Brain microvascular endothelial cell (primary cell): ENCODE results near the gene R3HCC1L.

Experiments
- DNase-seq: peaks from one replicate; pipeline ENCODE4 v3.0.0-alpha.2; 2020
- H3K27ac ChIP-seq: fragments of 250-450 bp; sonication (Bioruptor Pico); 2 replicates; pipeline ENCODE4 v1.5.1; 2020; ENCODE audit warnings: mild to moderate bottlenecking, moderate library complexity
- H3K27me3 ChIP-seq: fragments of 250-450 bp; sonication (Bioruptor Pico); replicated peaks from 2 replicates; pipeline ENCODE4 v1.5.1; 2020; ENCODE audit warnings: mild to moderate bottlenecking
- H3K36me3 ChIP-seq: fragments of 250-450 bp; sonication (Bioruptor Pico); replicated peaks from 2 replicates; pipeline ENCODE4 v1.5.1; 2020; ENCODE audit warnings: mild to moderate bottlenecking
- H3K4me3 ChIP-seq: 2 replicates; pipeline ENCODE4 v1.5.1; 2011; ENCODE audit warnings: low read depth, mild to moderate bottlenecking, control low read depth, low read length, moderate library complexity
- in situ Hi-C: cut with HindIII; loops from 2 replicates; pipeline ENCODE4 v1.10.0; 2017; ENCODE audit warnings: low sequenced_read_pairs, low pct_ligation_motif_present
- TF ChIP-seq, protein P1 (sequence below): IDR thresholded peaks from 2 replicates; pipeline ENCODE4 v1.5.1; 2011; ENCODE audit warnings: low read depth, mild to moderate bottlenecking, moderate library complexity, low read length, control low read depth, inconsistent platforms; ENCODE audit errors: missing control alignments

The R3HCC1L gene

DNA sequence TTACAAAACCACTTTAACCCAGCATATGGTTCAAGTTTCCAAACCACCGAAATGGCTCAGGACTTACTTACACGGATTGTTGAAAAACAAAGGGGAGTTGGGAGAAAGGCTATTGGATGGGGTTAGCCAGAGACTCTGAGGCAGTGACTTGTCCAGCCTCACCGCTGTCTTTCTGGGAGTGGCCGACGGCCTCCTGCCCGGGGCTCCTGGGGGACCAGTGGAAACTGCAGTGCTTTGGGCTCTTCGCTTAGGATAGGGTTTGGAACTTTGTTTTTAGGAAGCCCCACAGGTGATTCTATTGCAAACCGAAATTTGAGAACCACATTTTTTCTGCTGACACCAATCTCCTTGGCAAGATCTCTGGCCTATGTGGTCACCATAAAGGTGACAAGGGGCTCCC, 38.1 kb upstream of the R3HCC1L start:
- DNase-seq = no peak
- Histone ChIP-seq H3K27ac (no peak overlapping the region), H3K36me3 (no peaks in the 10 kb centered on the region), H3K4me3 (no peak overlapping the region), H3K27me3 (no peaks in the 10 kb centered on the region)
- in situ Hi-C loops = no loop called here
- TF ChIP-seq, protein P1, sequence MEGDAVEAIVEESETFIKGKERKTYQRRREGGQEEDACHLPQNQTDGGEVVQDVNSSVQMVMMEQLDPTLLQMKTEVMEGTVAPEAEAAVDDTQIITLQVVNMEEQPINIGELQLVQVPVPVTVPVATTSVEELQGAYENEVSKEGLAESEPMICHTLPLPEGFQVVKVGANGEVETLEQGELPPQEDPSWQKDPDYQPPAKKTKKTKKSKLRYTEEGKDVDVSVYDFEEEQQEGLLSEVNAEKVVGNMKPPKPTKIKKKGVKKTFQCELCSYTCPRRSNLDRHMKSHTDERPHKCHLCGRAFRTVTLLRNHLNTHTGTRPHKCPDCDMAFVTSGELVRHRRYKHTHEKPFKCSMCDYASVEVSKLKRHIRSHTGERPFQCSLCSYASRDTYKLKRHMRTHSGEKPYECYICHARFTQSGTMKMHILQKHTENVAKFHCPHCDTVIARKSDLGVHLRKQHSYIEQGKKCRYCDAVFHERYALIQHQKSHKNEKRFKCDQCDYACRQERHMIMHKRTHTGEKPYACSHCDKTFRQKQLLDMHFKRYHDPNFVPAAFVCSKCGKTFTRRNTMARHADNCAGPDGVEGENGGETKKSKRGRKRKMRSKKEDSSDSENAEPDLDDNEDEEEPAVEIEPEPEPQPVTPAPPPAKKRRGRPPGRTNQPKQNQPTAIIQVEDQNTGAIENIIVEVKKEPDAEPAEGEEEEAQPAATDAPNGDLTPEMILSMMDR = no peak

DNA sequence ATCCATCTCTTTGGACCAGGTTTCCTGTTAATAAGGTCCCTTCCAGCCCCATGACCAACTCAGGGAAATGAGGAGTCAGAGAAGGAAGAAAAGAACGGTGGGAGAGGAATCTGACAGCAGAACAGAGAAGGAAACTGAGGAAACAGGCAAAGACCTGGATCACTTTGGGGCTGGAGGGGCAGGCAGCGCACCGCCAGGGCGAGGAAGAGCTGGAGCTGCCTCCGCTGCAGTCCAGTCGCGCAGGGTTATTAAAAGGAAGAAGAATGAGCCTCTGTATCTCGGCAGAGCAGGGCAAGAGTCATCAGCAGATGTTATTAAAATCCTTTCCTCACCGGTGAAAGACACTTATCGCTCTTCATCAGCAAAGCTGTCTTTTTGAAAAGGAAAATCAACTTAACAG, 37.7 kb upstream of the R3HCC1L start:
- Histone ChIP-seq H3K27me3 (no peaks in the 10 kb centered on the region), H3K36me3 (no peaks in the 10 kb centered on the region), H3K4me3 (no peak overlapping the region), H3K27ac (no peak overlapping the region)
- TF ChIP-seq, protein P1 = no peak
- in situ Hi-C loops = no loop called here
- no peak for DNase-seq

DNA sequence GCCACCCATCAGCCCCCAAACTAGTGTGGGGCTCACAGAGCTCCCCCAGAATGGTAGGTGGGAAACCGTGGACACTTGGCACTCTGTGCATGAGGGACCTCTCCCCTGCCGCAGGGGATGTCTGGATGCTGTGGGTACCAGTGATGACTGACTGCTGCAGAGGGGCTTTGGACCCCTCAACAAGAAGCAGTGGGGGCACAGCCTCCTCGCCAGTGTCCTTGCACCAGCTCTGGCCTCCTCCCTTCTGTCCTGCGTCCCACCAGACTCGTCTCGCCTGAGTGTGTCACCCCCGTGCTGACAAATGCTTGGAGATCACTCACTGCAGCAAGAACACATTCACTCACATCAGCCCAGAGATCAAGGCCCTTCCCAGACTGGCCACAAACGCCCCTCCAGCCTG, 37.3 kb upstream of the R3HCC1L start:
- TF ChIP-seq, protein P1 = no peak
- DNase-seq = no peak
- H3K27me3 ChIP-seq = no peaks in the 10 kb centered on the region
- in situ Hi-C loops = no loop called here
- H3K4me3 ChIP-seq = no peak overlapping the region
- no peak overlapping the region for H3K27ac ChIP-seq
- no peaks in the 10 kb centered on the region for H3K36me3 ChIP-seq

DNA sequence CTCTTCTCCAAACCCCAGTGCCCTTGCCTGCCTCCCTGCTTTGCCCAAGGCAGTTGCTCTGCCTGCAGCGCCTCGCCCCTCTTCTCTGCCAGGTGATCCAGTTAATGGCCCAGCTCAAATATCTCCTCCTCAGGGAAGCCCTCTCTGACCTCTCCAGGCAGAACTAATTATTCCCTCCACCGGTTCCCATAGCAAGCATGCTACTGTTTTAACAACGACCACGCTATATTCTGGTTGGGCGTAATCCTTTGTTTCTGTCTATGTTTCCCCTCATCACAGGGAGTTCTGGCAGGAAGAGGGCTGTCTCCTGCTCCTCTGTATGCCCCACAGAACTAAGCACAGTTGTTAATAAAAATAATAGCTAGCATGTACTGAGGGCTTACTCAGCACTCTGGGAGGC, 36.8 kb upstream of the R3HCC1L start:
- TF ChIP-seq, protein P1 = no peak
- in situ Hi-C loops = no loop called here
- H3K36me3 ChIP-seq = no peaks in the 10 kb centered on the region
- no peaks in the 10 kb centered on the region for H3K27me3 ChIP-seq
- DNase-seq = no peak
- H3K27ac ChIP-seq = no peak overlapping the region
- no peak overlapping the region for H3K4me3 ChIP-seq

DNA sequence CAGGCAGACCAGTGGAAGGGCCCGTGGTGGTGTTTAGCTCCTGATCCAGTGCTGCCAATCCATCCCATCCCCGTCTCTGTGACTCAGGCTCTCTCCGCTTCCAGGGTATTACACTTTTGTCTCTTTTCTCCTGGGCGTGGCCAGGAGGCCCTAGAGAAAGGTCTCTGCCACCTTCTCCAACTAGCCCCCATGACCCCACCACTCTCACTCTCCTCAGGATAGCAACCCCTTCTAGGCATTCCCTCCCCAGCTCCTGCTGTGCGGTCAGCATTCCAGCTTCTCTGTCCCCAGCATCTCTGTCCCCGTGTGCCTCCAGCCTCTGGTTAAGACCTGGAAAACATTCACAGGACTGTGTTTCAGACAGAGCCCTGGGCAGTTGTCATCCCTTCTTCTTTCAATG, 36.2 kb upstream of the R3HCC1L start:
- DNase-seq = no peak
- Histone ChIP-seq H3K27ac (no peak overlapping the region), H3K4me3 (no peak overlapping the region), H3K36me3 (no peaks in the 10 kb centered on the region), H3K27me3 (no peaks in the 10 kb centered on the region)
- in situ Hi-C loops = no loop called here
- TF ChIP-seq, protein P1 = no peak

DNA sequence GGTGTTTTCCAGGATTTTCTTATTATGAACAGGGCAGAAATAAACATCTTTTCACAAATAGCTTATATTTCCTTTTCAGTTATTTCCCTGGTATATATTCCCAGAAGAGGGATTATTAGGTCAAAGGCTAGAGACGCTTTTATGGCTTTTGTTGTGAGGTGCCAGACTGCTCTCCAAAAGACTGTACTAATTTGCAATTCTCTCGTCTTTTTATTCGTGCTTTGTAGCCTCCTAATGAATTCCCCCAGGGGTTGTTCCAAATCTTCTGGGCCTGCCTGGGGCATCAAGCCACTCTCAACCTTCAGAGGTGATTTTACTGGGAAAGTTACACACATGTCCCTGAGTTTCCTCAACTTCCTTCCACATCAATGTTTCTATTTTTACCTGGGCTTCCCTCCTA, 34.0 kb upstream of the R3HCC1L start:
- no peaks in the 10 kb centered on the region for H3K36me3 ChIP-seq
- DNase-seq = no peak
- H3K4me3 ChIP-seq = no peak overlapping the region
- TF ChIP-seq, protein P1 = no peak
- in situ Hi-C loops = no loop called here
- H3K27ac ChIP-seq = no peak overlapping the region
- H3K27me3 ChIP-seq = no peaks in the 10 kb centered on the region
